ENCODE results near the gene NPSR1.

GRCh38 chr7:34839645-34840044 is 181.6 kb downstream of the NPSR1 start:
- TF ChIP-seq, protein P1, sequence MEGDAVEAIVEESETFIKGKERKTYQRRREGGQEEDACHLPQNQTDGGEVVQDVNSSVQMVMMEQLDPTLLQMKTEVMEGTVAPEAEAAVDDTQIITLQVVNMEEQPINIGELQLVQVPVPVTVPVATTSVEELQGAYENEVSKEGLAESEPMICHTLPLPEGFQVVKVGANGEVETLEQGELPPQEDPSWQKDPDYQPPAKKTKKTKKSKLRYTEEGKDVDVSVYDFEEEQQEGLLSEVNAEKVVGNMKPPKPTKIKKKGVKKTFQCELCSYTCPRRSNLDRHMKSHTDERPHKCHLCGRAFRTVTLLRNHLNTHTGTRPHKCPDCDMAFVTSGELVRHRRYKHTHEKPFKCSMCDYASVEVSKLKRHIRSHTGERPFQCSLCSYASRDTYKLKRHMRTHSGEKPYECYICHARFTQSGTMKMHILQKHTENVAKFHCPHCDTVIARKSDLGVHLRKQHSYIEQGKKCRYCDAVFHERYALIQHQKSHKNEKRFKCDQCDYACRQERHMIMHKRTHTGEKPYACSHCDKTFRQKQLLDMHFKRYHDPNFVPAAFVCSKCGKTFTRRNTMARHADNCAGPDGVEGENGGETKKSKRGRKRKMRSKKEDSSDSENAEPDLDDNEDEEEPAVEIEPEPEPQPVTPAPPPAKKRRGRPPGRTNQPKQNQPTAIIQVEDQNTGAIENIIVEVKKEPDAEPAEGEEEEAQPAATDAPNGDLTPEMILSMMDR (IDR thresholded peaks at IDR 0.05), result no peak
- TF ChIP-seq POLR2A (IDR thresholded peaks at IDR 0.05), result no peak

Measured in prostate gland (tissue), 2 donors.